Memory B cell (primary cell): Measurements from ENCODE around the gene ADCY10.

ENCODE experiments used
- ATAC-seq: fragments of 150-1000 bp; cut with Tn5 transposase; 2 replicates; pipeline ENCODE4 v1.10.0; 2021; ENCODE audit warnings: low read depth, mild to moderate bottlenecking, moderate library complexity
- DNase-seq, 2 donors: peaks; one replicate each; pipeline ENCODE4 v3.0.0; 2022; ENCODE audit warnings: low spot score in 2 of 2
- H3K27ac Mint-ChIP-seq: one replicate; pipeline ENCODE4 v1.8.0; 2022; ENCODE audit warnings: mild to moderate bottlenecking, moderate library complexity, mixed read lengths
- H3K27me3 Mint-ChIP-seq: one replicate; pipeline ENCODE4 v1.8.0; 2022; ENCODE audit warnings: mixed read lengths
- H3K36me3 Mint-ChIP-seq: one replicate; pipeline ENCODE4 v1.8.0; 2022; ENCODE audit warnings: mild to moderate bottlenecking, mixed read lengths
- H3K4me1 Mint-ChIP-seq: one replicate; pipeline ENCODE4 v1.8.0; 2022; ENCODE audit warnings: mixed read lengths
- H3K4me3 Mint-ChIP-seq: one replicate; pipeline ENCODE4 v1.8.0; 2022; ENCODE audit warnings: mild to moderate bottlenecking, moderate library complexity, mixed read lengths
- H3K9me3 Mint-ChIP-seq: one replicate; pipeline ENCODE4 v1.8.0; 2022; ENCODE audit warnings: mixed read lengths

The ADCY10 gene

DNA sequence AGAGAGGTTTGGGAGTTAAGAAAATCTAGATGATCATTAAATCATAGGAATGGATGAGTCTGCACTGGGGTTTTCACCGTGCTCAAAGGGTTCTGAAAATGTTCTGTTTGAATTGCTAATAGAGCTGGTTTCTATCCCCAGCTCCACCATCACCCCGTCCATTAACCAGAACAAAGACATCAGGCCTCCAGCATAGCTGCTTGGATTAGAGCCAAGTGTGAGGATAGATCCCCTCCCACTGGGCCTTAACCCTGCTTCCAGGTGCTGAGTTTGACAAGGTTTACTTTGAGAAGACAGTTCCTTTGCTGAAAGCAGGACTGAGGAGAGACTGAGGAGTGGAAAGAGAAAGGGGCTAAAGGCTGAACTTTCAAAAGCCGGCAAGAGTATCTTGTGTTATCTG, 143.8 kb downstream of the ADCY10 start:
- H3K27me3 Mint-ChIP-seq: no peaks in the 10 kb centered on the region
- H3K36me3 Mint-ChIP-seq: peaks cover 46% of the 10 kb centered on the region
- ATAC-seq: no peak
- no peak overlapping the region for H3K27ac Mint-ChIP-seq
- DNase-seq: no peak
- peaks cover 10% of the 10 kb centered on the region for H3K4me1 Mint-ChIP-seq
- no peaks in the 10 kb centered on the region for H3K9me3 Mint-ChIP-seq
- H3K4me3 Mint-ChIP-seq: no peak overlapping the region

DNA sequence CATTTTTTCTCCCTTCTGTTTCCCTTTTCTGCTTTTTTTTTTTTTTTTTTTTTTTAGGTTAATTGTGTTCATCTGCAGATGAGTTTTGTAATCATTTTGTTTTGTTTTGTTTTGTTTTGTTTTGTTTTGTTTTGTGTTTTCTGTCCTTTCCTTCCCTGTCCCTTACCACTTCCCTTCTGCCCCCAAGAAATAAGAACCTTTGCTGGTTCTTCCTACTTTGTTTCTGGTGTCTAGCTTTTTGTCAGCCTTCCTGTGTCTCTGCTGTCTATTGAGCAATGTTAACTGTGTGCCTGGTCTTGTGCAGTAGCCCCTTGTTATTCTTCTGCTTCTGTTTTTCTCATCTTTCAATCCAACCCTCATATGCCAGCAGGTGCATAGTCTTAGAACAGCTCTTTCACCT, 146.2 kb downstream of the ADCY10 start:
- no peak for DNase-seq
- Mint-ChIP-seq H3K36me3 (peaks cover 35% of the 10 kb centered on the region), H3K27me3 (no peaks in the 10 kb centered on the region), H3K27ac (no peak overlapping the region), H3K4me1 (peaks cover 7% of the 10 kb centered on the region), H3K9me3 (no peaks in the 10 kb centered on the region), H3K4me3 (no peak overlapping the region)
- no peak for ATAC-seq

DNA sequence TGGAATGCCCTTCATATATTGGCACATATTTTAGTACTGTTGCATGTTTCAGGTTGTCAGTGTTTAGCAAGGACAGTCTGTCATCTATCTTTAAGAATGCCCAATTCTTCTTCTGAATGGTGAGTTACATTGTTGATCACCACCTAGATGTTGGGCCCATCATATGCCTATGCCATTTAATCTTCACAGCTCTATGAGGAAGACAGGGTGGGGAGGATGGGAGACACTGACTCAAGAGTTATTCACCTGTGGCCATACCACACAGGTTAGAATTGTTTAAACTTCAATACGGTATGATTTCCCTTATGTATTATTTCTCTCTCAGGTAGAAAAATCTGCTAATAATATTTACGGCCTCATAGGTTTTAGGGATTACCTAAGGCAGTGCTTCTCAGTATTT, 147.4 kb downstream of the ADCY10 start:
- DNase-seq (no peak), ATAC-seq (no peak)
- Mint-ChIP-seq H3K4me1 (peaks cover 11% of the 10 kb centered on the region), H3K36me3 (peaks cover 28% of the 10 kb centered on the region), H3K27ac (no peak overlapping the region), H3K4me3 (no peak overlapping the region), H3K9me3 (no peaks in the 10 kb centered on the region), H3K27me3 (no peaks in the 10 kb centered on the region)

DNA sequence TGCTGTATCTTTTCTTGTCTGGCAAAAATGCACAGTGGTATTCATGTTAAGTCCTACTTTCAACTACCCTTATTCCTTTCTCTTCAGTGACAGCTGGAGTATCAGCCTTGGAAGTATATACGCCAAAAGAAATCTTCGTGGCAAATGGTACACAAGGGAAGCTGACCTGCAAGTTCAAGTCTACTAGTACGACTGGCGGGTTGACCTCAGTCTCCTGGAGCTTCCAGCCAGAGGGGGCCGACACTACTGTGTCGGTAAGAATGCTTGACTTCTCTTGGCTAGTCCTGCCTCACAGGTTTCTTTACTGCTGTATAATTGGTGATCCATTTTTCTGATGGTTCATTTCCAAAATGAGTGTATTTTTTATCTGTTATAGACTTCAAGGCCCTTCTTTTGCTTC, 148.4 kb downstream of the ADCY10 start:
- DNase-seq: no peak
- Mint-ChIP-seq H3K27me3 (no peaks in the 10 kb centered on the region), H3K4me3 (no peak overlapping the region), H3K36me3 (peaks cover 23% of the 10 kb centered on the region), H3K27ac (no peak overlapping the region), H3K4me1 (peaks cover 20% of the 10 kb centered on the region), H3K9me3 (no peaks in the 10 kb centered on the region)
- ATAC-seq: no peak

DNA sequence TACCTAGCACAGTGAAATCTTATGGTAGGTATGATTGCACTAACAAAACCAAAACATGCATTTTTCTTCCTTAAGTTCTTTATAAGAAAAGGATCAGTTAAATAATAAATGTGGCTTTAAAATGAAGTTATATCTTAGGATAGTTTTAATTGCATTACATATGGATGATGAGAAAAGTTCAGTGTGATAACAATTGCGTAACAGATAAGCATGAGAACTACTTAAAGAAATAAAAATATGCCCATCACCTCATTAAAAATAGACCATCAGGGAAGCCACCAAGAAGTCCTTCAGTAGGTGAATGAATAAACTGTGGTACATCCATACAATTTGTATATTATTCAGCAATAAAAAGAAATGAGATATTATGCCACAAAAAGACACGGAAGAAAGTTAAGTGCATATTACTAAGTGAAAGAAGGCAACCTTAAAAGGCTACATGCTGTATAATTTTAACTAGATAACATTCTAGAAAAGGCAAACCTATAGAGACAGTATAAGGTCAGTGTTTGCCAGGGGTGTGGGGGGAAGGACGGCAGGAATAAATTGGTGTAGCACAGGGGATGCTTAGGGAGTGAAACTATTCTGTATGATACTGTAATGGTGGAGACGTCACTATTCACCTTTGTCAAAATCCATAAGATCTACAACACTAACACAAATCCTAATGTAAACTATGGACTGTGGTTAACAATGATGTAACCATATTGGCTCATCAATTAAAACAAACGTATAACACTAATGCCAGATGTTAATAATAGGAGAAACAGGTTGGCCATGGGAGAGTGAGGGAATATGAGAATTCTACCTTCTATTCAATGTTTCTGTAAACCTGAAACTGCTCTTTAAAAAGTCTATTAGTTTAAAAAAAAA, 149.2 kb downstream of the ADCY10 start:
- Mint-ChIP-seq H3K4me3 (no peak overlapping the region), H3K9me3 (no peaks in the 10 kb centered on the region), H3K27ac (no peak overlapping the region), H3K27me3 (no peaks in the 10 kb centered on the region), H3K36me3 (peaks cover 19% of the 10 kb centered on the region), H3K4me1 (peaks cover 21% of the 10 kb centered on the region)
- ATAC-seq: no peak
- DNase-seq: no peak

DNA sequence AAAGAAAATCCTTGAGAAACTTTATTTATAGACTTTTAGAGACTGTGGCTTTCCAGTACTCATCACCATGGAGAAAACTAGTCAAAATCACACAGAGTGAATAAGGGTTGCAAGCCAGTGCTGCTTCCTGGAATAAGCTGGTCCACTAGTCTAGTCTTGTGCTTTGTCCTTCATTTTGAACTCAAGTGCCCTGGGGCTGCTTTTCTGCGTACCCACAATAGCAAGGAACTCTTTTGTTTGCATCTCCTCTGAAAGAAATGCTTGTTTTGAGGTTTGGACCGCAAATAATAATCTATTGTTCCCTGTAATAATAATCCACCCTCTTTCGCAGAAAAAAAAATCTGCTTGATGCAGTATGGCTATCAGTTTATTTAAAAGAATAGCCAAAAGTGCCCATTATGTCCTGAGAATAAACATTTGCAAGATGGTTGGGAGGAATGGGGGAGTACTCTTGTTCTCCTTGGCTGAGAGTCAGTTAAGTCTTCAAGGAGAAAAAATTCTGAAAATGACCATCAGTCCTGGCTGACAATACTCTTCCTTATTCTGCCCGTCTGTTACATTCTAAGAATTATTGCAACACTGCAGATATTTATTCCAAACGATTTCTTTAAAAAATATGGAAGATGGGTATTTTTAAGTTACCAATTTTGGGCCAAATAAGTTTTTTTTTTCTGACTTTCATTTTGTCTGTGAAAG, 150.3 kb downstream of the ADCY10 start:
- Mint-ChIP-seq H3K9me3 (no peaks in the 10 kb centered on the region), H3K27me3 (no peaks in the 10 kb centered on the region)
- DNase-seq: no peak

DNA sequence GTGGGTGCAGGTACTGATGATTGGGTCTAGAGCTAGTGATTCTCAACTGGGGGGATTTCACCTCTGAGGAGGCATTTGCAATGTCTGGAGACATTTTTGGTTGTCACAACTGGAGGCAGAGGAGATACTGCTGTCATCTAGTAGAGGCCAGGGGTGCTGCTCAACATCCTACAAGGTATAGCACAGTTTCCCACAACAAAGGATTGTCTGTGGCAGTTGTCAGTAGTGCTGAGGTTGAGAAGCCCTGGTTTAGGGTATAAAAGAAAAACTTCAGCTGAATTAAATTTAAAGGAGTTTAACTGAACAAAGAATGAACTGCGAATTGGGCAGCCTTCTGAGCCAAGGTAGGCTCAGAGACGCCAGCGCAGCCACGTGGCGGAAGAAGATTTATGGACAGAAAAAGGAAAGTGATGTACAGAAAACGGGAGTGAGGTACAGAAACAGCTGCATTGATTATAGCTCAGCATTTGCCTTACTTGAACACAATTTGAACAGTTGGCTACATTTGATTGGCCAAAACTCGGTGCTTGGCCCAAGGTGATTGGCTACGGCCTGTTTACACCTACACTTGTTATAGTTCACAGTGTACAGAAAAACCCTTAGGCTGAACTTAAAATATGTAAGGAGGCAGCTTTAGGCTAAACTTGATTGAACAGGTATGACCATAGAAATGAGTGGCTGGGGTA, 151.7 kb downstream of the ADCY10 start:
- no peak for DNase-seq
- no peak for ATAC-seq
- Mint-ChIP-seq H3K4me3 (no peak overlapping the region), H3K4me1 (peaks cover 21% of the 10 kb centered on the region), H3K27ac (peak overlapping the region; percentile 4), H3K36me3 (peaks cover 6% of the 10 kb centered on the region), H3K9me3 (no peaks in the 10 kb centered on the region), H3K27me3 (no peaks in the 10 kb centered on the region)

More for the DNA sequence above, 150.3 kb downstream of the ADCY10 start:
- H3K36me3 Mint-ChIP-seq: peaks cover 16% of the 10 kb centered on the region
- H3K4me3 Mint-ChIP-seq: no peak overlapping the region
- peaks cover 22% of the 10 kb centered on the region for H3K4me1 Mint-ChIP-seq
- ATAC-seq: no peak
- H3K27ac Mint-ChIP-seq: no peak overlapping the region

DNA sequence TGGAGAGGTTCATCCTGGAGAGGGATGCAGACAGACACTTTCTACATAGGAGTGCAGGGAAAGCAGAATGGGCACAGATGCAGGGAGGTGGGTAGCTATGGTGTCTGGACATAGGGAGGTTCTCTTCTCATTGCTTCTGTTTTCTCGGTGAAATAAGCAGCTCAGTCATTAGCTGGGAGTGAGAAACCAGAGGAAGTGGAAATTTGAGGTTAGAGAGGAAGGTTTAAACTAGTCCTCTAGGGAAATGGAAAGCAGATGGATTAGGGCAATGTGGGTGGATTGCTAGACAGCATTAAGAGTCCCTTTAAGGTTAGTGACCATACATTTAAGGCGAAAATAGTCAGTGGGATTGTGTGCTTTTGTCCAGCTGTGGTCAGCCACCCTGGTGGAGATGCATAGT, 152.5 kb downstream of the ADCY10 start:
- Mint-ChIP-seq H3K27me3 (no peaks in the 10 kb centered on the region), H3K4me3 (no peak overlapping the region), H3K36me3 (peaks cover 5% of the 10 kb centered on the region), H3K27ac (peak overlapping the region; percentile 4), H3K9me3 (no peaks in the 10 kb centered on the region), H3K4me1 (peaks cover 27% of the 10 kb centered on the region)
- no peak for ATAC-seq
- no peak for DNase-seq
